Measurements from ENCODE around the gene CCDC192.

The CCDC192 gene

GRCh38 chr5:127923804-127924570 is 220.8 kb downstream of the CCDC192 start:
- no peak for DNase-seq (ENCODE audit: low read depth)

GRCh38 chr5:127924606-127925005 is 221.4 kb downstream of the CCDC192 start:
- no peak for DNase-seq (ENCODE audit: low read depth)

GRCh38 chr5:127925916-127926315 is 222.7 kb downstream of the CCDC192 start:
- no peak for DNase-seq (ENCODE audit: low read depth)

GRCh38 chr5:127926974-127927373 is 223.8 kb downstream of the CCDC192 start:
- no peak for DNase-seq (ENCODE audit: low read depth)

- no peak for DNase-seq (ENCODE audit: low read depth)
These were observed 224.9 kb downstream of the CCDC192 start for GRCh38 chr5:127928053-127928452.

- no peak for DNase-seq (ENCODE audit: low read depth)
These were observed 227.1 kb downstream of the CCDC192 start for GRCh38 chr5:127930311-127930710.

GRCh38 chr5:127931396-127931795 is 228.2 kb downstream of the CCDC192 start:
- DNase-seq (ENCODE audit: low read depth) = no peak

GRCh38 chr5:127933348-127933747 is 230.2 kb downstream of the CCDC192 start:
- DNase-seq (ENCODE audit: low read depth) = no peak

- DNase-seq (ENCODE audit: low read depth) = no peak
These were observed 231.6 kb downstream of the CCDC192 start for GRCh38 chr5:127934791-127935256.

GRCh38 chr5:127935398-127935797 is 232.2 kb downstream of the CCDC192 start:
- DNase-seq (ENCODE audit: low read depth) = no peak

GRCh38 chr5:127936439-127936972 is 233.3 kb downstream of the CCDC192 start:
- no peak for DNase-seq (ENCODE audit: low read depth)

- DNase-seq (ENCODE audit: low read depth) = no peak
These were observed 235.6 kb downstream of the CCDC192 start for GRCh38 chr5:127938746-127939145.

- DNase-seq (ENCODE audit: low read depth) = no peak
These were observed 237.7 kb downstream of the CCDC192 start for GRCh38 chr5:127940854-127941253.

- no peak for DNase-seq (ENCODE audit: low read depth)
These were observed 238.5 kb downstream of the CCDC192 start for GRCh38 chr5:127941646-127942045.

- no peak for DNase-seq (ENCODE audit: low read depth)
These were observed 239.3 kb downstream of the CCDC192 start for GRCh38 chr5:127942246-127943060.

- no peak for DNase-seq (ENCODE audit: low read depth)
These were observed 239.8 kb downstream of the CCDC192 start for GRCh38 chr5:127943061-127943371.

- DNase-seq (ENCODE audit: low read depth) = no peak
These were observed 240.9 kb downstream of the CCDC192 start for GRCh38 chr5:127944125-127944524.

- DNase-seq (ENCODE audit: low read depth) = no peak
These were observed 244.8 kb downstream of the CCDC192 start for GRCh38 chr5:127947941-127948340.

- DNase-seq (ENCODE audit: low read depth) = no peak
These were observed 247.7 kb downstream of the CCDC192 start for GRCh38 chr5:127950707-127951391.

- DNase-seq (ENCODE audit: low read depth) = no peak
These were observed 248.6 kb downstream of the CCDC192 start for GRCh38 chr5:127951791-127952190.

GRCh38 chr5:127957183-127957582 is 254.0 kb downstream of the CCDC192 start:
- DNase-seq (ENCODE audit: low read depth) = no peak

GRCh38 chr5:127957701-127958239 is 254.6 kb downstream of the CCDC192 start:
- no peak for DNase-seq (ENCODE audit: low read depth)

Measured in stimulated activated CD4-positive, alpha-beta T cell treated with anti-CD3 and anti-CD28 coated beads, Interleukin-2, amount 100 ng/mL, for 4 hours (primary cell).